ENCODE results near the gene CPLANE1.
"Not testable (repeated sequence)": the region's sequence is repeated elsewhere in the genome, so short reads cannot be mapped to it uniquely, and the experiment has no call there.

Gene CPLANE1

DNA sequence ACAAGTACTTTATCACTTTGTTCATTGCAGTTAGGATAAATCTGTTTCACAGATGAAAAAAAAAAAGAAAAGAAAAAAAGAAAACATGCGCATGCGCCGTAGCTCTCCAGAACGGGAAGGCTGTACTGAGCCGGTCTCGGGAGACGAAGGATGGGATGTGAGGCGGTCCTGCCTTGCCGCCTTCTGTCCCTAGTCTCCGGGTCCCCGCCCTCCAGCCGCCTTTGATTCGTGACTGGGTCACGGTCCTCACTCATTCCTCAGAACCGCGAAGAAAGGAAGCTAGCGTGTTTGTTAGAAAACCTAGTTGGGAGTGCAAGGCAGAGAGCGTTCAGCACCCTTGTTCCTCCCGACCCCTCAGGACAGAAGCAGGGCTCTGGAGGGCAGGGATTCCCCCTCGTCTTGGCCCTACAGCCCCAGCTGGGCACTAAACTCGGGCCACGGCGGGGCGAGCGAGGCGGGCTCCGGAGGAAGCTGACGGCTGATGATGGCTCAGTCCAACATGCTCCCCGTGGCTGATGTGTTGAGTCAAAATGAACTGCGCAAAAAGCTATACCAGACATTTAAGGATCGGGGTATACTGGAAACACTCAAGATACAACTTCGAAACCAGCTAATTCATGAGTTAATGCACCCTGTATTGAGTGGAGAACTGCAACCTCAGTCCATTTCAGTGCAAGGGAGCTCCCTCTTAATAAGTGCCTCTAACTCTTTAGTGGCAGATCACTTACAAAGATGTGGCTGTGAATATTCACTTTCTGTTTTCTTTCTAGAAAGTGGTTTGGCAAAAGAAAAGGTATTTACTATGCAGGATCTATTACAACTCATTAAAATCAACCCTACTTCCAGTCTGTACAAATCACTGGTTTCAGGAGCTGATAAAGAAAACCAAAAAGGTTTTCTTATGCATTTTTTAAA is 40.0 kb downstream of the CPLANE1 start:
- DNase-seq (ENCODE audit: low read depth): no peak

DNA sequence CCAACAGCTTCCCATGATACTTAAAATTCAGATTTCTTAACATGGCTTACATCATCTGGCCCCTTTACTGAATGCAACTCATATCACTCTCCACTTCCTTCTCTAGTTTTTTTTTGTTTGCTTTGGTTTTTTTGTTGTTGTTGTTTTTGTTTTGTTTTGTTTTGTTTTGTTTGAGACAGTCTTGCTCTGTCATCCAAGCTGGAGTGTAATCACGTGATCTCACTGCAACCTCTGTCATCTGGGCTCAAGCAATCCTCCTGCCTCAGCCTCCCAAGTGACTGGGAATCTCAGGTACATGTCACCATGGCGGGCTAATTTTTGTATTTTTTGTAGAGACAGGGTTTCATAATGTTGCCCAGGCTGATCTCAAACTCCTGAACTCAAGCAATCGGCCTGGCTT is 41.4 kb downstream of the CPLANE1 start:
- DNase-seq (ENCODE audit: low read depth): no peak

DNA sequence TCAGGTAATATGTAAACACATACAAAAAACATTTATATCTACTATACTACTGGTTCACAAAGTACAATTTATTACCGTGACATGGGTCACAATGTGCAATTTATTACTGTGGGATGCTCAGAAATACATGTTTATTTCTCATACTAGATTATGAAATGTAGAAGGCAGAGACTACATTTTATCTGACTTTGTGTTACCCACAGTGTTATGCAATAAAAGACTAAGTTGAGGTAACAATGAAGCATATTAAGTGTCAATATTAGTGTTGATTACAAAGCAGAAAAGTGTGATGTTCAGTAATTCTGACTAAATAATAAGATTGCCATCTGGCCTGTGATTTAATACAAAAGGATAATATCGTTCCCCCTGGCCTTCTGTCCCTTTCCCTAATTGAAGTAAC is 42.4 kb downstream of the CPLANE1 start:
- DNase-seq (ENCODE audit: low read depth): no peak

- DNase-seq (ENCODE audit: low read depth): no peak
Observed at GRCh38 chr5:37198842-37199241, 50.3 kb downstream of the CPLANE1 start.

DNA sequence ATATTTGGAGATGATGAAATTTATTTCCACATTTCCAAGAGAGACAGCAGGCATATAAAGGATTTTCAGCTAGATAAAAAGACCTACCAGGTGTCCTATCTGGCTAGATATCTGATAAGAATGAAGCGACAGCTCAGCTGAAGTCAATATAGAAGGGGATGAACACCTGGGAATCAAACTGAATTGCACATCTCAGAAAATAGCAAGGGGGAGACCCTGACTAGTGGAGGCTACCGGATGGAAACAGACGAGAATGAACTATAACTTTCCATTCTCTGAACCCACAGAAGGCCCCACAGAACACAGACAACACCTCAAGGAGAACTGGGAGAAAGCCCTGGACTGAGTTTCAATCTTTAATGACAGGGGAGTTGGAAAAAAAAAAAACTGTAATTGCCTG is 51.1 kb downstream of the CPLANE1 start:
- no peak for DNase-seq (ENCODE audit: low read depth)

GRCh38 chr5:37197340-37198050 is 51.7 kb downstream of the CPLANE1 start:
- DNase-seq (ENCODE audit: low read depth): no peak

GRCh38 chr5:37190592-37190991 is 58.6 kb downstream of the CPLANE1 start:
- DNase-seq (ENCODE audit: low read depth): no peak

DNA sequence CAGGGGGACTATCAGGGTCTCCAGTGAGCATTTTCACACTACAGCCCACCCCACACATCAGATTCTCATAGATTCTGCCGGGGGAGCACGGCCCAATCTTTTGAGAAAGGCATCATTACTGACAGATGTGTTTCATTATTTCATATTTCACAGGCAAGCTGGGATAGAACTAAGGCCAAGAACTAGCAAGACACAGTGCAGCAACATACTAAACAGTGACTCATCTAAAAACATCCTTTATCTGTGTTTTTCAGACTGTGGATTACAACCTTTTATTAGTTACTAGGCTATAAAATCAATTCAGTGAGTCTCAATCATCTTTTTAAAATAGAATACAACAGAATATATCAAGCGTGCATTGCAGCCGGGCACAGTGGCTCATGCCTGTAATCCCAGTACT is 59.8 kb downstream of the CPLANE1 start:
- no peak for DNase-seq (ENCODE audit: low read depth)

GRCh38 chr5:37187465-37187977 is 61.7 kb downstream of the CPLANE1 start:
- no peak for DNase-seq (ENCODE audit: low read depth)

DNA sequence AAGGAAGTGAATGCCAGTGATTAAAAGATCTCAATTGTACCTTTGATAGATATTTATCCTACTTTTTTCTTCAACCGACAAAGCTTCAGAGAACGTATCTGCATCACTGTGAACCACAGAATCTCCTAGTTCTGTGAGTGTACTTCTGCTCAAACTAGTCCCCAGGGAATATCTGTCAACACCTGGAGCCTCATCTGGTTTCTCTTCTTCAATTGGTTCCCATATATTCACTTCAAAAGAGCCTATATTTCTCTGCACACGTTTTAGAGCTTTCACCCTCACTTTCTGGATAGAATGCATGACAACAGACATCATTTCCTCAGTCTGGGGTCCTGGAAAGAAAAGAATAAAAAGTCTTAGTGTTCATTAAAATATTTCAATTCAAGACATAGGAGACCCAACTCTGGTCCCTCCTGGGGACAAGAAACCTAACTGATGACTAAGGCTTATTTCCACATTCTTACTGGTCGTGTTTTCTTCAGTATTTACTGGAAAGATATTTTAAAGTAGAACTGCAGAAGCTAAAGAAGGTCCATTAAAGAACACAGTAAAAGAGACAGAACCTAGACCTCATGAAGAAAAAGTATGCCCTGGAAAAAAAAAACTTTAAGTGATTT is 64.3 kb downstream of the CPLANE1 start:
- no peak for DNase-seq (ENCODE audit: low read depth)

DNA sequence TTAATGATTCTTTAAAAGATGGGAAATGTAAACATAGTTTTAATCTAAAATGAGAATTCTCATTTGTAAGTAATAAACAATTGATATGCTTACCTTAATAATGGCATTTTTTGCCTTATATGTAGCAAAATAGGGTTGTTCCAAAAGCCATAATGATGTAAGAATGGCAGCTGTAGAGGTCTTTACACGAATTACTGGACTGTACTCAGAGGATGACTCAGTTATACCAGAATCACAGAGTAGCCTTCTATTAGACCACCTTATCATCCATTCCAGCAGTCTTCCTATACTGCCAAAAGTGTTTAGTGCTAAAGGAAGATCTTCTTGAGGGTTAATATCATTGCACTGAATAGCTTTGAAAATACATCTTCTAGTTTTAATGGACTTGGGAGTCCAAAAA is 66.5 kb downstream of the CPLANE1 start:
- no peak for DNase-seq (ENCODE audit: low read depth)

DNA sequence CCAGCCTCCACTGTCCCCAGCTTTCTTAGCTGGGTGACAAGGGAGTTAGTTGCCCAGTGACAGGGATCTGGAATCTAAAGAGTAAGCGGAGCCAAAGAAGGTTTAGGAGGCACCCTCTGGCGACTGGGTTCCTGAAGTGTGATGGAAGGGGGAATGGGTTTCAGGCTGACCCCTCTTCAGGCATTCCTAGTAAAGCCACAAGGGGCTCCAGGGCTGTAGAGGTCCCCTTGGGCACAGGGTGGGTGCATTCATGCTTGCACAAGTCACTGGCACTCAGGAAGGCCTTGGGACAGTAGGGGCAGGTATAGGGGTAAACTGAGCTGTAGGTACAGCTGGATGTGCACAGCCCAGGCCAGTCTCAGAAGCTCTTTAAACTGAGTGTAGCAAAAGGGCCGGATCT is 74.2 kb downstream of the CPLANE1 start:
- DNase-seq (ENCODE audit: low read depth): no peak

GRCh38 chr5:37172957-37173356 is 76.2 kb downstream of the CPLANE1 start:
- no peak for DNase-seq (ENCODE audit: low read depth)

GRCh38 chr5:37170856-37171255 is 78.3 kb downstream of the CPLANE1 start:
- no peak for DNase-seq (ENCODE audit: low read depth)

DNA sequence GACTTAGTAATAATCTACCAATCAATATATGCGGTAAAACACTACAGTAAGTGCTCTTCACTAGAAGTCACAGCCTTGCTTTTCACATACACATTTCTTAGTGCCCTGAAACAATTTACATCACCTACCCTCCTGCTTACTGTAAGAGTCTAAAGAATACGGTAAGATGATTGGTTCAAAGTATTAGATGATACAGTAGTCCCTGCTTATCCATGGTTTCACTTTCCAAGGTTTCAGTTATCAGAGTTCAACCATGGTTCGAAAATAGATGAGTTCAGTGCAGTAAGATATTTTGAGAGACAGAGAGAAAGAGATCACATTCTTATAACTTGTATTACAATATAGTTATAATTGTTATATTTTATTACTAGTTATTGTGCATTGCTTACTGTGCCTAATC is 83.0 kb downstream of the CPLANE1 start:
- DNase-seq (ENCODE audit: low read depth): no peak

DNA sequence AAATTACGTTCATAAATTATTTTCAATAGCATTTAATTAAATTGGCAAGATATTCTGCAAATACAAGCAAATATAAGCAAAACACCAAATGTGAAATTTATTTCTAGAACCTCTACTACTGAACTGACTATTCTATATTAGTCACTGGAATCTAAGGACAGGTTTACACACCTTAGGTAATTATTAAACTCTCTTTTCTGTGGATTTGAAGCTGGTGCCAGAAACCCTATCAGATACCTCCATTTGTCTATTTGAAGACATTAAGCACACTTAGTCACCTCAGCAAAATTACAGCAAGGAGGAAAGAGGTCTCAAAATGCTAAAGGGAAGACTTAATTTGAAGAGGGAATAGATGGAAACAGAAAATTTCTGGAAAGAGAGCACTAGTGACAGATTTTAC is 83.4 kb downstream of the CPLANE1 start:
- no peak for DNase-seq (ENCODE audit: low read depth)

DNA sequence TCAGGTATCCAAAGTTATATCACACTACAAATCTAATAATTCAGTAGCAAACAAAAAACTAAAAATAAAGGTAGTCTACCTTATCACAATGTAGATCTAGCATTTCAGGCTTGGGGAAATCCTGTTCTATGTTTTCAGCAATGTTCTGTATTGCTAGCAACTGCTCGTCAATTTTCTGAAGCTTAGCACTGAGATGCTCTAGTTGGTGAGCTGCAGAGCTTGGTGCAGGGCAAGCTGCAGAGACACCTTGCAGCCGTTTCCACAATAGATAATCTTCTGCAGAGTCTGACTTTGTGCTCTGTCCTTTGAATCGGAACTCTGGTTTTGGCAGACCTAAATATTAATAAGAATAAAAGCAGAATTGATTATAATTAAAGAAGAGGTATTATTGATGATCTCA is 95.5 kb downstream of the CPLANE1 start:
- DNase-seq (ENCODE audit: low read depth): no peak

GRCh38 chr5:37146896-37147295 is 102.3 kb downstream of the CPLANE1 start:
- no peak for DNase-seq (ENCODE audit: low read depth)

- no peak for DNase-seq (ENCODE audit: low read depth)
Observed at GRCh38 chr5:37136694-37137093, 112.5 kb downstream of the CPLANE1 start.

DNA sequence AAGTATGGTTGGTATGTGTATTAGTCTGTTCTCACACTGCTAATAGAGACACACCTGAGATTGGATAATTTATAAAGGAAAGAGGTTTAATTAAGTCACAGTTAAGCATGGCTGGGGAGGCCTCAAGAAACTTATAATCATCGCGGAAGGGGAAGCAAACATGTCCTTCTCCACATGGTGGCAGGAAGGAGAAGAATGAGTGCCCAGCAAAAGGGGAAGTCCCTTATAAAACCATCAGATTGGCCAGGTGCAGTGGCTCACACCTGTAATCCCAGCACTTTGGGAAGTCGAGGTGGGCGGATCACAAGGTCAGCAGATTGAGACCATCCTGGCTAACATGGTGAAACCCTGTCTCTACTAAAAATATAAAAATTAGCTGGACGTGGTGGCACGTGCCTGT is 113.9 kb downstream of the CPLANE1 start:
- not testable (repeated sequence) for DNase-seq (ENCODE audit: low read depth)

DNA sequence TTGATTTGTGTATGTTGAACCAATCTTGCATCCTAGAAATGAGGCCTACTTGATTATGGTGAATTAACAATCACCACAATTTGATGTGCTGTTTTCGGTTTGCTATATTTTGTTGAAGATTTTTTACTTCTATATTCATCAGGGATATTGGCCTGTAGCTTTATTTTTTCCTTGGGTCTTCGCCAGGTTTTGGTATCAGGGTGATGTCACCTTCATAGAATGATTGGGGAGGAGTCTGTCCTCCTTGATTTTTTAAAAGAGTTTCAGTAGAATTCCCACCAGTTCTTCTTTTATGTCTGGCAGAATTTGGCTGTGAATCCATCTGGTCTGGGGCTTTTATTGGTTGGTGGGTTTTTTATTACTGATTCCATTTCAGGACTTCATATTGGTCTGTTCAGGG is 115.2 kb downstream of the CPLANE1 start:
- no peak for DNase-seq (ENCODE audit: low read depth)

DNA sequence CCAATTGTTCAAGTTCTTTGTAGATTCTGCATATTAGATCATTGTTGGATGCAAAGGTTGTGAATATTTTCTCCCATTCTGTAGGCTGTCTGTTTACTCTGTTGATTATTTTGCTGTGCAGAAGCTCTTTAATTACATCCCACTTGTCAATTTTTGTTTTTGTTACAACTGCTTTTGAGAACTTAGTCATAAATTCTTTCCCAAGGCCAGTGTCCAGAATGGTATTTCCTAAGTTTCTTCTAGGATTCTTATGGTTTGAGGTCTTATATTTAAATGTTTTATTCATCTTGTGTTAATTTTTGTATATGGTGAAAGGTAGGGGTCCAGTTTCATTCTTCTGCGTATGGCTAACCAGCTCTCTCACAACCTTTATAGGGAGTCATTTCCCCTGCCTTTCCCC is 116.5 kb downstream of the CPLANE1 start:
- DNase-seq (ENCODE audit: low read depth): no peak

- no peak for DNase-seq (ENCODE audit: low read depth)
Observed at GRCh38 chr5:37121465-37121864, 127.7 kb downstream of the CPLANE1 start.

Data from stimulated activated CD4-positive, alpha-beta T cell treated with anti-CD3 and anti-CD28 coated beads, Interleukin-2, amount 100 ng/mL, for 4 hours (primary cell).